ENCODE data around the gene HNRNPC.

GRCh38 chr14:21171128-21171527, 98.1 kb downstream of the HNRNPC start:
- TF ChIP-seq FOS (IDR thresholded peaks at IDR 0.05; ENCODE audit: borderline replicate concordance, extremely low read depth, insufficient read length) (no peak), CTCF (IDR thresholded peaks at IDR 0.05 in 2 of 3, conservative IDR thresholded peaks at IDR 0.05 in 1 of 3; ENCODE audit: control insufficient read depth in 2 of 3, extremely low read depth in 1 of 3, insufficient read depth in 1 of 3, low read depth in 3 of 3, low read length in 3 of 3) (no peak), CREB1 (IDR thresholded peaks at IDR 0.05; ENCODE audit: low read depth) (no peak), FOXM1 (IDR thresholded peaks at IDR 0.05; ENCODE audit: low read depth, low read length) (no peak), SMARCA5 (IDR thresholded peaks at IDR 0.05) (no peak)
- TF ChIP-seq, protein P1, sequence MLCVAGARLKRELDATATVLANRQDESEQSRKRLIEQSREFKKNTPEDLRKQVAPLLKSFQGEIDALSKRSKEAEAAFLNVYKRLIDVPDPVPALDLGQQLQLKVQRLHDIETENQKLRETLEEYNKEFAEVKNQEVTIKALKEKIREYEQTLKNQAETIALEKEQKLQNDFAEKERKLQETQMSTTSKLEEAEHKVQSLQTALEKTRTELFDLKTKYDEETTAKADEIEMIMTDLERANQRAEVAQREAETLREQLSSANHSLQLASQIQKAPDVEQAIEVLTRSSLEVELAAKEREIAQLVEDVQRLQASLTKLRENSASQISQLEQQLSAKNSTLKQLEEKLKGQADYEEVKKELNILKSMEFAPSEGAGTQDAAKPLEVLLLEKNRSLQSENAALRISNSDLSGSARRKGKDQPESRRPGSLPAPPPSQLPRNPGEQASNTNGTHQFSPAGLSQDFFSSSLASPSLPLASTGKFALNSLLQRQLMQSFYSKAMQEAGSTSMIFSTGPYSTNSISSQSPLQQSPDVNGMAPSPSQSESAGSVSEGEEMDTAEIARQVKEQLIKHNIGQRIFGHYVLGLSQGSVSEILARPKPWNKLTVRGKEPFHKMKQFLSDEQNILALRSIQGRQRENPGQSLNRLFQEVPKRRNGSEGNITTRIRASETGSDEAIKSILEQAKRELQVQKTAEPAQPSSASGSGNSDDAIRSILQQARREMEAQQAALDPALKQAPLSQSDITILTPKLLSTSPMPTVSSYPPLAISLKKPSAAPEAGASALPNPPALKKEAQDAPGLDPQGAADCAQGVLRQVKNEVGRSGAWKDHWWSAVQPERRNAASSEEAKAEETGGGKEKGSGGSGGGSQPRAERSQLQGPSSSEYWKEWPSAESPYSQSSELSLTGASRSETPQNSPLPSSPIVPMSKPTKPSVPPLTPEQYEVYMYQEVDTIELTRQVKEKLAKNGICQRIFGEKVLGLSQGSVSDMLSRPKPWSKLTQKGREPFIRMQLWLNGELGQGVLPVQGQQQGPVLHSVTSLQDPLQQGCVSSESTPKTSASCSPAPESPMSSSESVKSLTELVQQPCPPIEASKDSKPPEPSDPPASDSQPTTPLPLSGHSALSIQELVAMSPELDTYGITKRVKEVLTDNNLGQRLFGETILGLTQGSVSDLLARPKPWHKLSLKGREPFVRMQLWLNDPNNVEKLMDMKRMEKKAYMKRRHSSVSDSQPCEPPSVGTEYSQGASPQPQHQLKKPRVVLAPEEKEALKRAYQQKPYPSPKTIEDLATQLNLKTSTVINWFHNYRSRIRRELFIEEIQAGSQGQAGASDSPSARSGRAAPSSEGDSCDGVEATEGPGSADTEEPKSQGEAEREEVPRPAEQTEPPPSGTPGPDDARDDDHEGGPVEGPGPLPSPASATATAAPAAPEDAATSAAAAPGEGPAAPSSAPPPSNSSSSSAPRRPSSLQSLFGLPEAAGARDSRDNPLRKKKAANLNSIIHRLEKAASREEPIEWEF (IDR thresholded peaks at IDR 0.05; ENCODE audit: insufficient replicate concordance, low read depth, low read length) = no peak
- TF ChIP-seq, protein P2, sequence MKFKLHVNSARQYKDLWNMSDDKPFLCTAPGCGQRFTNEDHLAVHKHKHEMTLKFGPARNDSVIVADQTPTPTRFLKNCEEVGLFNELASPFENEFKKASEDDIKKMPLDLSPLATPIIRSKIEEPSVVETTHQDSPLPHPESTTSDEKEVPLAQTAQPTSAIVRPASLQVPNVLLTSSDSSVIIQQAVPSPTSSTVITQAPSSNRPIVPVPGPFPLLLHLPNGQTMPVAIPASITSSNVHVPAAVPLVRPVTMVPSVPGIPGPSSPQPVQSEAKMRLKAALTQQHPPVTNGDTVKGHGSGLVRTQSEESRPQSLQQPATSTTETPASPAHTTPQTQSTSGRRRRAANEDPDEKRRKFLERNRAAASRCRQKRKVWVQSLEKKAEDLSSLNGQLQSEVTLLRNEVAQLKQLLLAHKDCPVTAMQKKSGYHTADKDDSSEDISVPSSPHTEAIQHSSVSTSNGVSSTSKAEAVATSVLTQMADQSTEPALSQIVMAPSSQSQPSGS (IDR thresholded peaks at IDR 0.05; ENCODE audit: low read length) = no peak
- TF ChIP-seq, protein P3, sequence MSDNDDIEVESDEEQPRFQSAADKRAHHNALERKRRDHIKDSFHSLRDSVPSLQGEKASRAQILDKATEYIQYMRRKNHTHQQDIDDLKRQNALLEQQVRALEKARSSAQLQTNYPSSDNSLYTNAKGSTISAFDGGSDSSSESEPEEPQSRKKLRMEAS (IDR thresholded peaks at IDR 0.05; ENCODE audit: low read depth, low read length) = no peak

Data from GM12878 (cell line).